ENCODE data around the gene SPACA6.
"Not testable (repeated sequence)": the region's sequence is repeated elsewhere in the genome, so short reads cannot be mapped to it uniquely, and the experiment has no call there.

SPACA6 gene

GRCh38 chr19:51693260-51693659 is at the start of gene SPACA6:
Gene SPACA6, plus strand, starts transcription at chr19:51693330. Its CDS starts 197 bp downstream, at chr19:51693527.
- no peak for DNase-seq

- DNase-seq, result no peak
These were observed 48.4 kb upstream of the SPACA6 start for GRCh38 chr19:51644636-51645271.

- DNase-seq, result not testable (repeated sequence)
These were observed 46.4 kb upstream of the SPACA6 start, which contains the start of gene SIGLEC14 for GRCh38 chr19:51646730-51647129. Gene SIGLEC14, minus strand, starts transcription at chr19:51646825. Its CDS starts 66 bp downstream, at chr19:51646759.

GRCh38 chr19:51647318-51647717 is 45.8 kb upstream of the SPACA6 start:
- DNase-seq, result no peak

GRCh38 chr19:51651216-51651846 is 41.8 kb upstream of the SPACA6 start:
- no peak for DNase-seq

GRCh38 chr19:51652266-51652665 is 40.9 kb upstream of the SPACA6 start:
- no peak for DNase-seq

- DNase-seq, result no peak
These were observed 40.0 kb upstream of the SPACA6 start for GRCh38 chr19:51653162-51653561.

GRCh38 chr19:51654783-51655182 is 38.3 kb upstream of the SPACA6 start:
- DNase-seq, result no peak

GRCh38 chr19:51660975-51661600 is 32.0 kb upstream of the SPACA6 start:
- DNase-seq, result peak; percentile 71 to 75

GRCh38 chr19:51663650-51664049 is 29.5 kb upstream of the SPACA6 start:
- no peak for DNase-seq

- DNase-seq, result no peak
These were observed 29.0 kb upstream of the SPACA6 start for GRCh38 chr19:51664131-51664530.

- DNase-seq, result no peak
These were observed 28.1 kb upstream of the SPACA6 start for GRCh38 chr19:51664997-51665396.

- no peak for DNase-seq
These were observed 24.9 kb upstream of the SPACA6 start for GRCh38 chr19:51668216-51668615.

GRCh38 chr19:51675911-51676565 is 17.1 kb upstream of the SPACA6 start:
- DNase-seq, result not testable (repeated sequence)

GRCh38 chr19:51676566-51677083 is 16.5 kb upstream of the SPACA6 start:
- peak in 1 of 2 donors; percentile 20 for DNase-seq

- no peak for DNase-seq
These were observed 12.7 kb upstream of the SPACA6 start for GRCh38 chr19:51680474-51680873.

- DNase-seq, result no peak
These were observed 11.7 kb upstream of the SPACA6 start for GRCh38 chr19:51681286-51681941.

GRCh38 chr19:51686171-51686570 is 7.0 kb upstream of the SPACA6 start:
- DNase-seq, result no peak

GRCh38 chr19:51687791-51688670 is 5.1 kb upstream of the SPACA6 start:
- no peak for DNase-seq

GRCh38 chr19:51688671-51689571 is 4.2 kb upstream of the SPACA6 start:
- peak; percentile 21 to 28 for DNase-seq

Data from stimulated activated CD4-positive, alpha-beta T cell treated with anti-CD3 and anti-CD28 coated beads, Interleukin-2, amount 100 ng/mL, for 24 hours (primary cell).